Central memory CD8-positive, alpha-beta T cell (primary cell): ENCODE measurements around the gene IFNA21.
"Not testable (repeated sequence)": the region's sequence is repeated elsewhere in the genome, so short reads cannot be mapped to it uniquely, and the experiment has no call there.

Experiments
- ATAC-seq: fragments of 150-1000 bp; cut with Tn5 transposase; replicated peaks from 2 replicates; pipeline ENCODE4 v1.10.0; 2022; ENCODE audit warnings: mild to moderate bottlenecking, moderate FRiP score, moderate number of reproducible peaks; ENCODE audit not compliant: poor library complexity, severe bottlenecking; ENCODE audit errors: extremely low read depth
- DNase-seq, 2 donors: peaks; one replicate each; pipeline ENCODE4 v3.0.0; 2021; ENCODE audit warnings: low spot score in 2 of 2
- H3K27ac Mint-ChIP-seq: one replicate; pipeline ENCODE4 v1.8.0; 2022; ENCODE audit warnings: low read depth, mild to moderate bottlenecking, moderate library complexity, mixed read lengths
- H3K27me3 Mint-ChIP-seq: one replicate; pipeline ENCODE4 v1.8.0; 2022; ENCODE audit warnings: mixed read lengths
- H3K36me3 Mint-ChIP-seq: one replicate; pipeline ENCODE4 v1.8.0; 2022; ENCODE audit warnings: mild to moderate bottlenecking, moderate library complexity, mixed read lengths; ENCODE audit not compliant: insufficient read depth
- H3K4me1 Mint-ChIP-seq: one replicate; pipeline ENCODE4 v1.8.0; 2022; ENCODE audit warnings: mixed read lengths
- H3K4me3 Mint-ChIP-seq: one replicate; pipeline ENCODE4 v1.8.0; 2022; ENCODE audit warnings: mild to moderate bottlenecking, moderate library complexity, mixed read lengths
- H3K9me3 Mint-ChIP-seq: one replicate; pipeline ENCODE4 v1.8.0; 2022; ENCODE audit warnings: mixed read lengths

IFNA21 gene

GRCh38 chr9:21174671-21175070, 8.2 kb upstream of the IFNA21 start:
- DNase-seq (no peak), ATAC-seq (no peak)
- no peaks in the 10 kb centered on the region for H3K36me3 Mint-ChIP-seq
- no peaks in the 10 kb centered on the region for H3K4me1 Mint-ChIP-seq
- no peak overlapping the region for H3K4me3 Mint-ChIP-seq
- no peaks in the 10 kb centered on the region for H3K9me3 Mint-ChIP-seq
- peaks cover 8% of the 10 kb centered on the region for H3K27me3 Mint-ChIP-seq
- H3K27ac Mint-ChIP-seq: no peak overlapping the region

GRCh38 chr9:21172156-21172555, 5.7 kb upstream of the IFNA21 start:
- H3K27ac Mint-ChIP-seq: no peak overlapping the region
- peaks cover 10% of the 10 kb centered on the region for H3K27me3 Mint-ChIP-seq
- H3K9me3 Mint-ChIP-seq: no peaks in the 10 kb centered on the region
- DNase-seq (no peak), ATAC-seq (no peak)
- no peaks in the 10 kb centered on the region for H3K4me1 Mint-ChIP-seq
- H3K36me3 Mint-ChIP-seq: no peaks in the 10 kb centered on the region
- H3K4me3 Mint-ChIP-seq: no peak overlapping the region

GRCh38 chr9:21171351-21171750, 4.9 kb upstream of the IFNA21 start:
- ATAC-seq (no peak), DNase-seq (no peak)
- H3K27me3 Mint-ChIP-seq: peaks cover 9% of the 10 kb centered on the region
- H3K27ac Mint-ChIP-seq: no peak overlapping the region
- H3K4me1 Mint-ChIP-seq: no peaks in the 10 kb centered on the region
- no peaks in the 10 kb centered on the region for H3K9me3 Mint-ChIP-seq
- H3K4me3 Mint-ChIP-seq: no peak overlapping the region
- no peaks in the 10 kb centered on the region for H3K36me3 Mint-ChIP-seq

GRCh38 chr9:21165516-21165915, 944 bp downstream of the IFNA21 start:
- no peaks in the 10 kb centered on the region for H3K9me3 Mint-ChIP-seq
- no peak for DNase-seq
- H3K27me3 Mint-ChIP-seq: peaks cover 9% of the 10 kb centered on the region
- peaks cover 32% of the 10 kb centered on the region for H3K4me1 Mint-ChIP-seq
- no peak for ATAC-seq
- no peaks in the 10 kb centered on the region for H3K36me3 Mint-ChIP-seq
- no peak overlapping the region for H3K4me3 Mint-ChIP-seq
- H3K27ac Mint-ChIP-seq: no peak overlapping the region

- DNase-seq (no peak), ATAC-seq (peak; percentile 89)
- Mint-ChIP-seq H3K9me3 (peaks cover 5% of the 10 kb centered on the region), H3K27me3 (no peaks in the 10 kb centered on the region), H3K27ac (peak overlapping the region; percentile 26), H3K4me3 (peak overlapping the region; percentile 55), H3K36me3 (no peaks in the 10 kb centered on the region), H3K4me1 (peaks cover 46% of the 10 kb centered on the region)
Measured at GRCh38 chr9:21160178-21160577, 6.3 kb downstream of the IFNA21 start.

GRCh38 chr9:21155501-21155900, 11.0 kb downstream of the IFNA21 start:
- Mint-ChIP-seq H3K27me3 (no peaks in the 10 kb centered on the region), H3K27ac (no peak overlapping the region), H3K36me3 (no peaks in the 10 kb centered on the region), H3K4me3 (no peak overlapping the region), H3K4me1 (peaks cover 20% of the 10 kb centered on the region), H3K9me3 (peaks cover 5% of the 10 kb centered on the region)
- no peak for ATAC-seq
- DNase-seq: no peak

GRCh38 chr9:21154018-21154608, 12.3 kb downstream of the IFNA21 start:
- Mint-ChIP-seq H3K27ac (no peak overlapping the region), H3K36me3 (no peaks in the 10 kb centered on the region)

GRCh38 chr9:21153336-21154017, 13.0 kb downstream of the IFNA21 start:
- peaks cover 8% of the 10 kb centered on the region for H3K27me3 Mint-ChIP-seq
- H3K4me3 Mint-ChIP-seq: no peak overlapping the region
- peaks cover 7% of the 10 kb centered on the region for H3K4me1 Mint-ChIP-seq
- ATAC-seq: no peak
- H3K27ac Mint-ChIP-seq: no peak overlapping the region
- no peak for DNase-seq
- H3K36me3 Mint-ChIP-seq: no peaks in the 10 kb centered on the region
- peaks cover 5% of the 10 kb centered on the region for H3K9me3 Mint-ChIP-seq

More at GRCh38 chr9:21154018-21154608, 12.3 kb downstream of the IFNA21 start:
- peaks cover 8% of the 10 kb centered on the region for H3K27me3 Mint-ChIP-seq
- peaks cover 11% of the 10 kb centered on the region for H3K4me1 Mint-ChIP-seq
- H3K4me3 Mint-ChIP-seq: no peak overlapping the region
- peaks cover 5% of the 10 kb centered on the region for H3K9me3 Mint-ChIP-seq
- ATAC-seq (no peak), DNase-seq (no peak)

- Mint-ChIP-seq H3K27ac (peak overlapping the region; percentile 57), H3K4me1 (peaks cover 19% of the 10 kb centered on the region), H3K36me3 (no peaks in the 10 kb centered on the region), H3K4me3 (no peak overlapping the region), H3K27me3 (no peaks in the 10 kb centered on the region), H3K9me3 (no peaks in the 10 kb centered on the region)
- no peak for ATAC-seq
- DNase-seq: no peak
Measured at GRCh38 chr9:21144603-21145002, 21.9 kb downstream of the IFNA21 start.

GRCh38 chr9:21141427-21141882, 25.0 kb downstream of the IFNA21 start, which contains the start of gene IFNW1:
TSS of gene IFNW1 (minus strand) at chr9:21141832. CDS start at chr9:21141570, 262 bp downstream.
- Mint-ChIP-seq H3K4me3 (no peak within 1 kb of the TSS), H3K27me3 (no peaks in the 10 kb centered on the region), H3K4me1 (peaks cover 19% of the 10 kb centered on the region), H3K27ac (no peak within 1 kb of the TSS), H3K9me3 (no peaks in the 10 kb centered on the region), H3K36me3 (no peaks in the 10 kb centered on the region)
- no peak for DNase-seq
- ATAC-seq: no peak

GRCh38 chr9:21137020-21137419, 29.4 kb downstream of the IFNA21 start:
- no peaks in the 10 kb centered on the region for H3K27me3 Mint-ChIP-seq
- H3K36me3 Mint-ChIP-seq: no peaks in the 10 kb centered on the region
- DNase-seq (no peak), ATAC-seq (no peak)
- H3K4me1 Mint-ChIP-seq: peaks cover 7% of the 10 kb centered on the region
- no peak overlapping the region for H3K27ac Mint-ChIP-seq
- H3K9me3 Mint-ChIP-seq: no peaks in the 10 kb centered on the region
- no peak overlapping the region for H3K4me3 Mint-ChIP-seq

GRCh38 chr9:21135736-21136135, 30.7 kb downstream of the IFNA21 start:
- no peaks in the 10 kb centered on the region for H3K9me3 Mint-ChIP-seq

GRCh38 chr9:21128186-21128585, 38.3 kb downstream of the IFNA21 start:
- not testable (repeated sequence) for H3K27ac Mint-ChIP-seq, DNase-seq, ATAC-seq, H3K4me1 Mint-ChIP-seq, H3K4me3 Mint-ChIP-seq, H3K9me3 Mint-ChIP-seq, H3K36me3 Mint-ChIP-seq
- H3K27me3 Mint-ChIP-seq: peaks cover 10% of the 10 kb centered on the region

More at GRCh38 chr9:21135736-21136135, 30.7 kb downstream of the IFNA21 start:
- no peak overlapping the region for H3K4me3 Mint-ChIP-seq
- H3K27ac Mint-ChIP-seq: no peak overlapping the region
- DNase-seq (no peak), ATAC-seq (no peak)
- H3K36me3 Mint-ChIP-seq: no peaks in the 10 kb centered on the region
- no peaks in the 10 kb centered on the region for H3K27me3 Mint-ChIP-seq
- H3K4me1 Mint-ChIP-seq: no peaks in the 10 kb centered on the region
